Nephron progenitor cell (in vitro differentiated cells): ENCODE results near the gene INHBB.

Experiments used
- DNase-seq: peaks from one replicate; pipeline ENCODE4 v3.0.0; 2021
- H3K27ac Mint-ChIP-seq: 2 replicates; pipeline ENCODE4 v1.8.0; 2021; ENCODE audit warnings: mild to moderate bottlenecking, moderate library complexity, mixed read lengths
- H3K27me3 Mint-ChIP-seq: 2 replicates; pipeline ENCODE4 v1.8.0; 2021; ENCODE audit warnings: mild to moderate bottlenecking, low read depth, mixed read lengths; ENCODE audit not compliant: poor library complexity
- H3K36me3 Mint-ChIP-seq: 2 replicates; pipeline ENCODE4 v1.8.0; 2021; ENCODE audit warnings: low read depth, mixed read lengths
- H3K4me1 Mint-ChIP-seq: 2 replicates; pipeline ENCODE4 v1.8.0; 2021; ENCODE audit warnings: mixed read lengths
- H3K4me3 Mint-ChIP-seq: 2 replicates; pipeline ENCODE4 v1.8.0; 2021; ENCODE audit warnings: mild to moderate bottlenecking, moderate library complexity, mixed read lengths
- H3K9me3 Mint-ChIP-seq: 2 replicates; pipeline ENCODE4 v1.8.0; 2021; ENCODE audit warnings: mild to moderate bottlenecking, moderate library complexity, mixed read lengths
- TF ChIP-seq, protein P1 (sequence below): fragments of 200-600 bp; sonication (generic); IDR thresholded peaks from 2 replicates; pipeline ENCODE4 v1.5.0; 2021; ENCODE audit warnings: antibody characterized with exemption

Gene INHBB

DNA sequence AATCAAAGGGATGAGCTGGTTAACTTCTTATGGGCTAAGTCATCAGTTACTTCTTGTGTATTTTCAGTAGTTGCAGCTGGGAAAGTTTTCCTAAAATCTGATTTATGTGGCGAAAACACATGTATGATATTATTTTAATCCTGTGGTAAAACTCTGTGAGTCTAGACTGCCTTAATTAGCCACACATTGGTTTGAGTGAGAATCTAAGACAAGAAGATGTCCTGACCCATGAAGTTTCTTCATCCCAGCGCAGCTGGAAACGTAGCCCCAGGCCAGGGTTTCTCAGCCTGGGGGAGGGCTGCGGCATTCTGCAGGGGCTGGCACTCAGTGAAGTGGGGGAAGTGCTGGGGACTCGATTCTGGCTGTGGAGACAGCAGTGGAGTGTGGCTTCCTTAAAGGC is 44.7 kb upstream of the INHBB start:
- Mint-ChIP-seq H3K4me1 (no peaks in the 10 kb centered on the region), H3K27me3 (peaks cover 22% of the 10 kb centered on the region), H3K9me3 (no peaks in the 10 kb centered on the region), H3K27ac (no peak overlapping the region), H3K4me3 (no peak overlapping the region), H3K36me3 (peaks cover 40% of the 10 kb centered on the region)
- no peak for DNase-seq
- TF ChIP-seq, protein P1, sequence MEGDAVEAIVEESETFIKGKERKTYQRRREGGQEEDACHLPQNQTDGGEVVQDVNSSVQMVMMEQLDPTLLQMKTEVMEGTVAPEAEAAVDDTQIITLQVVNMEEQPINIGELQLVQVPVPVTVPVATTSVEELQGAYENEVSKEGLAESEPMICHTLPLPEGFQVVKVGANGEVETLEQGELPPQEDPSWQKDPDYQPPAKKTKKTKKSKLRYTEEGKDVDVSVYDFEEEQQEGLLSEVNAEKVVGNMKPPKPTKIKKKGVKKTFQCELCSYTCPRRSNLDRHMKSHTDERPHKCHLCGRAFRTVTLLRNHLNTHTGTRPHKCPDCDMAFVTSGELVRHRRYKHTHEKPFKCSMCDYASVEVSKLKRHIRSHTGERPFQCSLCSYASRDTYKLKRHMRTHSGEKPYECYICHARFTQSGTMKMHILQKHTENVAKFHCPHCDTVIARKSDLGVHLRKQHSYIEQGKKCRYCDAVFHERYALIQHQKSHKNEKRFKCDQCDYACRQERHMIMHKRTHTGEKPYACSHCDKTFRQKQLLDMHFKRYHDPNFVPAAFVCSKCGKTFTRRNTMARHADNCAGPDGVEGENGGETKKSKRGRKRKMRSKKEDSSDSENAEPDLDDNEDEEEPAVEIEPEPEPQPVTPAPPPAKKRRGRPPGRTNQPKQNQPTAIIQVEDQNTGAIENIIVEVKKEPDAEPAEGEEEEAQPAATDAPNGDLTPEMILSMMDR: no peak

DNA sequence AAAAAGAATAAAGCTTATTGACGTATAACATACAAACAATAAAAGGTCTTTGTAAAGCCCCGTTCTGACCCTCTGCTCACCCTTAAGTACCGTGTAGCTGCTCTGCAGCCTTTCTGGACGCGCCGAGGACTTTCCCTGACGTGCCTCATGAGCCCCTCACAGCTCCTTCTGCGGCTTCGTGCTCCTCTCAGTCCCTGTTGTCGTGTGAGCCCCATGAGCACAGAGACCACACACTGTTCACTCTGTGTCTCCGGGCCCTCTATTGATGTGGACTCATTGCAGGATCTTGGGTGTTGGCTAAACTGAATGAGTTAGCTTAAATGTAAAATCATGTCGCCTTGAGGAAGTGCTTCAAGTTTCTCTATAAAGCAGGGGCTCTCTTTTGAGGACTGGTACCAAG is 43.6 kb upstream of the INHBB start:
- Mint-ChIP-seq H3K4me1 (no peaks in the 10 kb centered on the region), H3K27ac (no peak overlapping the region), H3K9me3 (no peaks in the 10 kb centered on the region), H3K4me3 (no peak overlapping the region), H3K27me3 (peaks cover 19% of the 10 kb centered on the region), H3K36me3 (peaks cover 34% of the 10 kb centered on the region)
- TF ChIP-seq, protein P1: no peak
- DNase-seq: no peak

DNA sequence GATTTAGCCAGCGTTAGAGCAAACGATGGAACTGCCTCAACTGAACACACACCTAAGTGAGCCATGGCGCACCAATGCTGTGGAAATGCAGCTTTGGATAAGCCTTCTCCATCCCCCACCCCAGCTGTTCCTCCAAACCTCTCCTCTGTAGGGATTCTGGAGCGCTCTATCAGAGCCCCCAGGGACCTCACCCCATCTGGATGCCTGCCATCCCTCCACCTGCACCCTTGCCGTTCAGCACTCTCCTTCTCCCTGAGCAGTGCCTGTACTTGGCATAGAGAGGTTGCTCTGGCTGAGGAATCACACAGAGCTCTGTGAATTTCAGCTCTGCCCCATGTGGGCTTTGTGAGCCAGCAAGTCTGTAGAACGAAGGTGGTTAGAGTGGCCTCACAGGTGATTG is 42.8 kb upstream of the INHBB start:
- DNase-seq: no peak
- Mint-ChIP-seq H3K9me3 (no peaks in the 10 kb centered on the region), H3K27ac (no peak overlapping the region), H3K36me3 (peaks cover 28% of the 10 kb centered on the region), H3K27me3 (peaks cover 22% of the 10 kb centered on the region), H3K4me3 (no peak overlapping the region), H3K4me1 (no peaks in the 10 kb centered on the region)
- TF ChIP-seq, protein P1: no peak

DNA sequence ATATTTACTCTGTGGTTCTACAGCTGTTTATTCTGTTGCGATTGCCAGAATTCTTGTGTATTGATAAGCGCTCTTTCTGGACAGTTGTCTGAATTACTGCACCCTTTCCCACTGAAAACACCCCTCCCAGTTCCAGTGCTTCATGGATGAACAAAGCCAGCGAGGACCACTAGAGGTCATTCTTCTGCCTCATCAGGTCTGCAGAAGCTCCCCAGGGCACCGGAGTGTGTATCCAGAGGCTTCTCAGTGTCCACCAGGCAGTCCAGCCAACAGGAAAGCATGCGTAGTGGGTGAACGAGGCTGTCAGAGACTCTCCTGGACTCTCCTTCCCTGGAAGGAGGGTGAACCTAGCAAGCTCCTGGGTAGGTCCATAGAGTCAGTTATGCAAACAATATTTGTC is 40.6 kb upstream of the INHBB start:
- Mint-ChIP-seq H3K27ac (no peak overlapping the region), H3K36me3 (peaks cover 18% of the 10 kb centered on the region), H3K27me3 (peaks cover 25% of the 10 kb centered on the region), H3K4me3 (no peak overlapping the region), H3K9me3 (no peaks in the 10 kb centered on the region), H3K4me1 (no peaks in the 10 kb centered on the region)
- no peak for DNase-seq
- TF ChIP-seq, protein P1: no peak

DNA sequence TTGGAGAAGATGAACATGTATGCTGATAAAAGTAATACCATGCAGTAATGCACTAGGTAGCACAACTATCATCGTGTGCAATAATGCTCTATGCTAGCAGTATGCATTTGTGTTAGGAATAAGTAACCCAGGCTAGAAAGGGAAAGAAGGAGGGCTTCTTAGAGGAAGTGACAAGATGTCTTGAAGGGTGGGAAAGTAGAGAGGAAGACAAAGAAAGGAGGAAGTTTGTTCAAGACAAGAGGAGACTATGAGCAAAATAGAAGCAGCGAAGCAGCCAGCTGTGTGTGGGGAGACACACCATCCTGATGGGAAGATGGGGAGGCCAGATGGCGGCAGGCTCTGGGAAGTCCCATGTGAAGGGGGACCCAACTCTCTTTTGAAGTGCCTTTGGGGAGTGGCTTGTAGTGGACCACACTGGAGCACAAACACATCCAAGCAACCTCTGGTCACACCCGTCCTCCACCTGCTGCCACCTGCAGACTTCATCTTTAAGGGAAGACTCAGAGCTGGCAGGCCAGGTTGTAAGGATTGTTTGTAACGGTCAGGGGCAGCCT is 39.9 kb upstream of the INHBB start:
- Mint-ChIP-seq H3K27ac (no peak overlapping the region), H3K4me3 (no peak overlapping the region), H3K27me3 (peaks cover 28% of the 10 kb centered on the region), H3K4me1 (no peaks in the 10 kb centered on the region), H3K9me3 (no peaks in the 10 kb centered on the region), H3K36me3 (peaks cover 15% of the 10 kb centered on the region)
- no peak for DNase-seq
- TF ChIP-seq, protein P1: no peak

DNA sequence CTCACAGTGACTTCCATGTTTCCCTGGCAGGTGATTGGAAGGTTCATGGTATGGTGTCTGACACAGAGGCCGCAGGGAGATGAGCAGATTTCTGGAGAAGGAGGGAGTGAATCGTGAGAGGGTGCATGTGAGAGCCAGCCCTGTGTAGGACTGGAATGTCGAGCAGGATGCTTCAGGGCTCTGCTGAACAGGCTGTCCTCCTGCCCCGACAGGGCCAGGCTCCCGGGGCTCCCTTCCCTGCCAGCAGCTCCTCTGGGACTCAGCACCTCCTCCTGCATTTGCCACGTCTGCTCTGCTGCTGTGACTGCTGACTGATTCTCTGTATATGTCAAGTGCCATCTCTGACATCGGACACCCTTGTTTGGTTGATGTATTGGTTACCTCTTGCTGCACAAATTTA is 38.5 kb upstream of the INHBB start:
- H3K36me3 Mint-ChIP-seq: peaks cover 7% of the 10 kb centered on the region
- no peaks in the 10 kb centered on the region for H3K9me3 Mint-ChIP-seq

More for the DNA sequence above, 38.5 kb upstream of the INHBB start:
- DNase-seq: no peak
- Mint-ChIP-seq H3K27me3 (peaks cover 35% of the 10 kb centered on the region), H3K4me3 (no peak overlapping the region), H3K27ac (no peak overlapping the region), H3K4me1 (no peaks in the 10 kb centered on the region)
- TF ChIP-seq, protein P1: no peak
